Neural progenitor cell (in vitro differentiated cells): Measurements from ENCODE around the gene HOXD4. TPM values are rescaled to one million over a fixed set of nuclear protein-coding genes. Genes with fewer than 3 reads are reported as not detected.

Experiments used
- DNase-seq: peaks from one replicate; pipeline ENCODE4 v3.0.0-alpha.2; 2016; ENCODE audit warnings: low spot score
- H2AFZ ChIP-seq: fragments of 200-600 bp; sonication (generic); replicated peaks from 2 replicates; pipeline ENCODE4 v1.6.1; 2016; ENCODE audit warnings: antibody characterized with exemption
- H3F3A ChIP-seq: fragments of 200-600 bp; sonication (generic); 2 replicates; pipeline ENCODE4 v1.6.1; 2016; ENCODE audit warnings: antibody characterized with exemption, low read depth
- H3K27ac ChIP-seq: fragments of 200-600 bp; sonication (generic); 2 replicates; pipeline ENCODE4 v1.5.1; 2016; ENCODE audit warnings: mild to moderate bottlenecking
- H3K27me3 ChIP-seq: fragments of 200-600 bp; sonication (generic); 2 replicates; pipeline ENCODE4 v1.6.1; 2016; ENCODE audit warnings: mild to moderate bottlenecking, moderate library complexity
- H3K36me3 ChIP-seq: fragments of 200-600 bp; sonication (generic); 2 replicates; pipeline ENCODE4 v1.5.1; 2016
- H3K4me1 ChIP-seq: fragments of 200-600 bp; sonication (generic); 2 replicates; pipeline ENCODE4 v1.6.1; 2016; ENCODE audit warnings: mixed run types
- H3K4me2 ChIP-seq: fragments of 200-600 bp; sonication (generic); 2 replicates; pipeline ENCODE4 v1.6.1; 2016
- H3K4me3 ChIP-seq: fragments of 200-600 bp; sonication (generic); 2 replicates; pipeline ENCODE4 v1.5.1; 2016
- H3K79me2 ChIP-seq: fragments of 200-600 bp; sonication (generic); 2 replicates; pipeline ENCODE4 v1.6.1; 2016; ENCODE audit warnings: low read depth
- H3K9ac ChIP-seq: fragments of 200-600 bp; sonication (generic); 2 replicates; pipeline ENCODE4 v1.6.1; 2016
- H3K9me3 ChIP-seq: fragments of 200-600 bp; sonication (generic); 2 replicates; pipeline ENCODE4 v1.5.1; 2016; ENCODE audit warnings: low read depth
- H4K20me1 ChIP-seq: fragments of 200-600 bp; sonication (generic); 2 replicates; pipeline ENCODE4 v1.6.1; 2016; ENCODE audit warnings: low read depth
- H3K27ac Mint-ChIP-seq: 3 replicates; pipeline ENCODE4 v1.8.0; 2021; ENCODE audit warnings: mixed read lengths
- H3K27me3 Mint-ChIP-seq: 2 replicates; pipeline ENCODE4 v1.8.0; 2022; ENCODE audit warnings: low read depth, mild to moderate bottlenecking, inconsistent platforms, moderate library complexity, mixed read lengths; ENCODE audit not compliant: insufficient read depth
- H3K36me3 Mint-ChIP-seq: 3 replicates; pipeline ENCODE4 v1.8.0; 2021; ENCODE audit warnings: mixed read lengths
- H3K4me1 Mint-ChIP-seq: 3 replicates; pipeline ENCODE4 v1.8.0; 2021; ENCODE audit warnings: mixed read lengths
- H3K4me3 Mint-ChIP-seq: 3 replicates; pipeline ENCODE4 v1.8.0; 2021; ENCODE audit warnings: mild to moderate bottlenecking, moderate library complexity, mixed read lengths
- H3K9me3 Mint-ChIP-seq: 3 replicates; pipeline ENCODE4 v1.8.0; 2020; ENCODE audit warnings: mixed read lengths
- CTCF ChIP-seq: fragments of 200-600 bp; sonication (generic); IDR thresholded peaks from 2 replicates; pipeline ENCODE4 v1.5.1; 2017; ENCODE audit warnings: antibody characterized with exemption, mild to moderate bottlenecking
- EZH2 ChIP-seq: fragments of 200-600 bp; sonication (generic); IDR thresholded peaks from 2 replicates; pipeline ENCODE4 v1.6.1; 2017; ENCODE audit warnings: antibody characterized with exemption, mild to moderate bottlenecking, moderate library complexity
- EZH2phosphoT487 ChIP-seq: fragments of 200-600 bp; sonication (generic); IDR thresholded peaks from 2 replicates; pipeline ENCODE4 v1.6.1; 2017; ENCODE audit warnings: antibody characterized with exemption
- total RNA-seq: library from RNA; depleted of rRNA; stranded (reverse); fragments of >200 nt; gene quantifications from 2 replicates; pipeline ENCODE4 v1.2.3, GENCODE V29; 2015; ENCODE audit warnings: low replicate concordance

The HOXD4 gene
- total RNA-seq, 1 donor from 2014 or later: not detected

GRCh38 chr2:176112375-176113302 is 38.7 kb upstream of the HOXD4 start:
- H3K36me3 ChIP-seq: no peaks in the 10 kb centered on the region
- peaks cover 90% of the 10 kb centered on the region for H3K27me3 Mint-ChIP-seq
- H3K79me2 ChIP-seq: no peaks in the 10 kb centered on the region
- DNase-seq: no peak
- H4K20me1 ChIP-seq: peaks cover 98% of the 10 kb centered on the region
- no peak overlapping the region for H3K27ac ChIP-seq
- no peak overlapping the region for H3K4me3 ChIP-seq
- H3F3A ChIP-seq: no peaks in the 10 kb centered on the region
- H3K4me3 Mint-ChIP-seq: no peak overlapping the region
- no peak overlapping the region for H3K27ac Mint-ChIP-seq
- H2AFZ ChIP-seq: no peak overlapping the region
- peaks cover 5% of the 10 kb centered on the region for H3K4me1 Mint-ChIP-seq
- no peak overlapping the region for H3K4me2 ChIP-seq
- H3K9me3 ChIP-seq: no peaks in the 10 kb centered on the region
- H3K9me3 Mint-ChIP-seq: peaks cover 20% of the 10 kb centered on the region
- TF ChIP-seq EZH2 (peak; percentile 90), EZH2phosphoT487 (peak; percentile 83), CTCF (no peak)
- H3K9ac ChIP-seq: no peak overlapping the region
- H3K27me3 ChIP-seq: peaks cover 100% of the 10 kb centered on the region
- peaks cover 4% of the 10 kb centered on the region for H3K36me3 Mint-ChIP-seq
- no peaks in the 10 kb centered on the region for H3K4me1 ChIP-seq

- DNase-seq: no peak
- H3K27ac ChIP-seq: no peak overlapping the region
- peaks cover 6% of the 10 kb centered on the region for H3K36me3 Mint-ChIP-seq
These were observed 37.0 kb upstream of the HOXD4 start for GRCh38 chr2:176114120-176114929.

More at GRCh38 chr2:176114120-176114929, 37.0 kb upstream of the HOXD4 start:
- Histone ChIP-seq H2AFZ (no peak overlapping the region), H3K4me2 (no peak overlapping the region), H4K20me1 (peaks cover 93% of the 10 kb centered on the region), H3K4me1 (no peaks in the 10 kb centered on the region), H3K79me2 (no peaks in the 10 kb centered on the region), H3K9me3 (no peaks in the 10 kb centered on the region), H3K4me3 (no peak overlapping the region), H3K27me3 (peaks cover 100% of the 10 kb centered on the region), H3K9ac (no peak overlapping the region), H3F3A (no peaks in the 10 kb centered on the region), H3K36me3 (no peaks in the 10 kb centered on the region)
- Mint-ChIP-seq H3K9me3 (peaks cover 23% of the 10 kb centered on the region), H3K27me3 (peaks cover 95% of the 10 kb centered on the region), H3K4me3 (no peak overlapping the region), H3K27ac (no peak overlapping the region), H3K4me1 (peaks cover 2% of the 10 kb centered on the region)
- TF ChIP-seq EZH2 (peak; percentile 71), EZH2phosphoT487 (peak; percentile 78), CTCF (no peak)
